GM21576 (cell line): ENCODE results near the gene JAKMIP2.
"Not testable (repeated sequence)": the region's sequence is repeated elsewhere in the genome, so short reads cannot be mapped to it uniquely, and the experiment has no call there.

Experiments
- ATAC-seq: cut with Tn5 transposase; IDR thresholded peaks from one replicate; pipeline ENCODE4 v1.9.1; 2021; ENCODE audit warnings: mild to moderate bottlenecking, moderate library complexity; ENCODE audit not compliant: unreplicated experiment

The JAKMIP2 gene

GRCh38 chr5:147564124-147564486, 218.4 kb downstream of the JAKMIP2 start:
- no peak for ATAC-seq

GRCh38 chr5:147563466-147564123, 218.9 kb downstream of the JAKMIP2 start:
- no peak for ATAC-seq

GRCh38 chr5:147561435-147561834, 221.1 kb downstream of the JAKMIP2 start:
- ATAC-seq = no peak

GRCh38 chr5:147560718-147561331, 221.7 kb downstream of the JAKMIP2 start:
- ATAC-seq = no peak

GRCh38 chr5:147559749-147560148, 222.8 kb downstream of the JAKMIP2 start:
- ATAC-seq = no peak

- ATAC-seq = no peak
These were observed 223.7 kb downstream of the JAKMIP2 start for GRCh38 chr5:147558826-147559225.

- ATAC-seq = no peak
These were observed 224.4 kb downstream of the JAKMIP2 start for GRCh38 chr5:147557876-147558745.

GRCh38 chr5:147555176-147555575, 227.4 kb downstream of the JAKMIP2 start:
- no peak for ATAC-seq

GRCh38 chr5:147554261-147554817, 228.2 kb downstream of the JAKMIP2 start:
- ATAC-seq = no peak

GRCh38 chr5:147553817-147554216, 228.7 kb downstream of the JAKMIP2 start:
- ATAC-seq = not testable (repeated sequence)

GRCh38 chr5:147552897-147553296, 229.6 kb downstream of the JAKMIP2 start:
- no peak for ATAC-seq

- ATAC-seq = no peak
These were observed 230.9 kb downstream of the JAKMIP2 start for GRCh38 chr5:147551677-147552076.

GRCh38 chr5:147547730-147548129, 234.8 kb downstream of the JAKMIP2 start:
- no peak for ATAC-seq

GRCh38 chr5:147544556-147544955, 238.0 kb downstream of the JAKMIP2 start:
- no peak for ATAC-seq

- ATAC-seq = no peak
These were observed 243.5 kb downstream of the JAKMIP2 start for GRCh38 chr5:147539053-147539452.

- no peak for ATAC-seq
These were observed 244.3 kb downstream of the JAKMIP2 start for GRCh38 chr5:147538236-147538635.
